ENCODE results near the gene CLMP.

DNA sequence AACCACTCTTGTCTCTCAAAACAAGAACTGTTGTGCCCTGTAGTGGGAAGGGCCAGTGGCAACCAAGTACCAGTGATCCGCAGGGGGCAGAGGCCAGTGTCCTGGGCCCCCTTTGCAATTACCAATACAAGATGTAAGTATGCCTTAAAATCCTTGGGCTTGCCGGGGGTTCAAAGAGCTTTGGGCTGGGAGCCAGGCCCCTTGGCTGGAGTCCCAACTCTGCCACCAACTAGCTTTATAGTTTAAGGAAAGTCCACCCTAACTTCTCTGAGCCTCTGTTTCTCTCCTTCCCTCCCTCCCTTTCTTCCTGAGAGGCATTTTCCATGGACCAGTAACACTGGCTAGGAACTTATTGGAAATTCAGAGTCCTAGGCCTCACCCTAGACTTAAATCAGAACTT lies 15.5 kb downstream of the CLMP start:
- TF ChIP-seq, protein P1, sequence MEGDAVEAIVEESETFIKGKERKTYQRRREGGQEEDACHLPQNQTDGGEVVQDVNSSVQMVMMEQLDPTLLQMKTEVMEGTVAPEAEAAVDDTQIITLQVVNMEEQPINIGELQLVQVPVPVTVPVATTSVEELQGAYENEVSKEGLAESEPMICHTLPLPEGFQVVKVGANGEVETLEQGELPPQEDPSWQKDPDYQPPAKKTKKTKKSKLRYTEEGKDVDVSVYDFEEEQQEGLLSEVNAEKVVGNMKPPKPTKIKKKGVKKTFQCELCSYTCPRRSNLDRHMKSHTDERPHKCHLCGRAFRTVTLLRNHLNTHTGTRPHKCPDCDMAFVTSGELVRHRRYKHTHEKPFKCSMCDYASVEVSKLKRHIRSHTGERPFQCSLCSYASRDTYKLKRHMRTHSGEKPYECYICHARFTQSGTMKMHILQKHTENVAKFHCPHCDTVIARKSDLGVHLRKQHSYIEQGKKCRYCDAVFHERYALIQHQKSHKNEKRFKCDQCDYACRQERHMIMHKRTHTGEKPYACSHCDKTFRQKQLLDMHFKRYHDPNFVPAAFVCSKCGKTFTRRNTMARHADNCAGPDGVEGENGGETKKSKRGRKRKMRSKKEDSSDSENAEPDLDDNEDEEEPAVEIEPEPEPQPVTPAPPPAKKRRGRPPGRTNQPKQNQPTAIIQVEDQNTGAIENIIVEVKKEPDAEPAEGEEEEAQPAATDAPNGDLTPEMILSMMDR (IDR thresholded peaks at IDR 0.05) = no peak
- TF ChIP-seq EZH2 (IDR thresholded peaks at IDR 0.05; ENCODE audit: borderline replicate concordance, insufficient read depth, low read depth, low read length, poor library complexity, severe bottlenecking) = no peak

Measured in B cell (primary cell).